HL-60 (cell line): Measurements from ENCODE around the gene RPL36A.

Source experiments
- GABPA ChIP-seq: IDR thresholded peaks from 2 replicates; pipeline ENCODE4 v1.6.1; 2012; ENCODE audit warnings: low read depth
- POLR2AphosphoS5 ChIP-seq: IDR thresholded peaks from 2 replicates; pipeline ENCODE4 v1.6.1; 2012; ENCODE audit warnings: low read depth
- TF ChIP-seq, protein P1 (sequence below): IDR thresholded peaks from one replicate; pipeline ENCODE4 v1.5.1; 2011; ENCODE audit warnings: low read length, control low read depth, inconsistent platforms; ENCODE audit not compliant: insufficient read depth

- TF ChIP-seq, protein P1, sequence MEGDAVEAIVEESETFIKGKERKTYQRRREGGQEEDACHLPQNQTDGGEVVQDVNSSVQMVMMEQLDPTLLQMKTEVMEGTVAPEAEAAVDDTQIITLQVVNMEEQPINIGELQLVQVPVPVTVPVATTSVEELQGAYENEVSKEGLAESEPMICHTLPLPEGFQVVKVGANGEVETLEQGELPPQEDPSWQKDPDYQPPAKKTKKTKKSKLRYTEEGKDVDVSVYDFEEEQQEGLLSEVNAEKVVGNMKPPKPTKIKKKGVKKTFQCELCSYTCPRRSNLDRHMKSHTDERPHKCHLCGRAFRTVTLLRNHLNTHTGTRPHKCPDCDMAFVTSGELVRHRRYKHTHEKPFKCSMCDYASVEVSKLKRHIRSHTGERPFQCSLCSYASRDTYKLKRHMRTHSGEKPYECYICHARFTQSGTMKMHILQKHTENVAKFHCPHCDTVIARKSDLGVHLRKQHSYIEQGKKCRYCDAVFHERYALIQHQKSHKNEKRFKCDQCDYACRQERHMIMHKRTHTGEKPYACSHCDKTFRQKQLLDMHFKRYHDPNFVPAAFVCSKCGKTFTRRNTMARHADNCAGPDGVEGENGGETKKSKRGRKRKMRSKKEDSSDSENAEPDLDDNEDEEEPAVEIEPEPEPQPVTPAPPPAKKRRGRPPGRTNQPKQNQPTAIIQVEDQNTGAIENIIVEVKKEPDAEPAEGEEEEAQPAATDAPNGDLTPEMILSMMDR, result no peak
- no peak for TF ChIP-seq GABPA
- TF ChIP-seq POLR2AphosphoS5, result peak; percentile 28; the same call in 1 of the 2 replicates
These were observed 2.9 kb downstream of the RPL36A start for GRCh38 chrX:101393530-101394305.
